SK-N-SH treated with all-trans-retinoic acid at 6 μM for 48 hours (cell line): ENCODE results near the gene SEZ6L.

ENCODE experiments used
- ATAC-seq: fragments of 200-7000 bp; cut with Tn5 transposase; 3 replicates; pipeline ENCODE4 v1.9.1; 2020; ENCODE audit warnings: mild to moderate bottlenecking, moderate library complexity
- ESRRG ChIP-seq: fragments of 250-450 bp; sonication (Bioruptor Pico); IDR thresholded peaks from 2 replicates; pipeline ENCODE4 v1.6.1; 2021; ENCODE audit warnings: mild to moderate bottlenecking
- GLIS3 ChIP-seq: fragments of 250-450 bp; sonication (Bioruptor Pico); IDR thresholded peaks from 2 replicates; pipeline ENCODE4 v1.5.0; 2020; ENCODE audit warnings: mild to moderate bottlenecking, moderate library complexity
- ISL1 ChIP-seq: fragments of 250-450 bp; sonication (Bioruptor Pico); IDR thresholded peaks from 2 replicates; pipeline ENCODE4 v2.1.2; 2022; ENCODE audit warnings: mild to moderate bottlenecking, moderate library complexity
- OSR1 ChIP-seq: fragments of 250-450 bp; sonication (Bioruptor Pico); IDR thresholded peaks from 2 replicates; pipeline ENCODE4 v1.8.0; 2022; ENCODE audit warnings: moderate library complexity, mild to moderate bottlenecking, inconsistent platforms
- RARB ChIP-seq: fragments of 250-450 bp; sonication (Bioruptor Pico); IDR thresholded peaks from 2 replicates; pipeline ENCODE4 v1.8.0; 2021; ENCODE audit warnings: mild to moderate bottlenecking, moderate library complexity
- SNAI2 ChIP-seq: fragments of 250-450 bp; sonication (Bioruptor Pico); IDR thresholded peaks from 2 replicates; pipeline ENCODE4 v1.5.0; 2020; ENCODE audit warnings: mild to moderate bottlenecking, moderate library complexity
- TCF4 ChIP-seq: fragments of 250-450 bp; sonication (Bioruptor Pico); IDR thresholded peaks from 2 replicates; pipeline ENCODE4 v1.8.0; 2021; ENCODE audit warnings: mild to moderate bottlenecking, moderate library complexity, borderline replicate concordance
- TOX ChIP-seq: fragments of 250-450 bp; sonication (Bioruptor Pico); IDR thresholded peaks from 2 replicates; pipeline ENCODE4 v1.8.0; 2021; ENCODE audit warnings: mild to moderate bottlenecking, moderate library complexity, borderline replicate concordance
- ZC3H10 ChIP-seq: fragments of 250-450 bp; sonication (Bioruptor Pico); IDR thresholded peaks from 2 replicates; pipeline ENCODE4 v1.5.1; 2021; ENCODE audit warnings: mild to moderate bottlenecking, moderate library complexity
- ZFP3 ChIP-seq: fragments of 250-450 bp; sonication (Bioruptor Pico); IDR thresholded peaks from 2 replicates; pipeline ENCODE4 v1.5.0; 2020; ENCODE audit warnings: mild to moderate bottlenecking, moderate library complexity
- ZFP30 ChIP-seq: fragments of 450-650 bp; formaldehyde crosslinking; IDR thresholded peaks from 2 replicates; pipeline ENCODE4 v1.5.0; 2022; ENCODE audit warnings: mild to moderate bottlenecking, moderate library complexity
- ZNF565 ChIP-seq: fragments of 450-650 bp; formaldehyde crosslinking; conservative IDR thresholded peaks from 2 replicates; pipeline ENCODE4 v1.5.0; 2020; ENCODE audit warnings: low read depth, mild to moderate bottlenecking, moderate library complexity
- ZNF70 ChIP-seq: fragments of 450-650 bp; formaldehyde crosslinking; IDR thresholded peaks from 2 replicates; pipeline ENCODE4 v1.5.0; 2020; ENCODE audit warnings: mild to moderate bottlenecking, moderate library complexity
- ZNF8 ChIP-seq: fragments of 450-650 bp; formaldehyde crosslinking; IDR thresholded peaks from 2 replicates; pipeline ENCODE4 v1.5.0; 2020; ENCODE audit warnings: mild to moderate bottlenecking, moderate library complexity
- TF ChIP-seq, protein P1 (sequence below): fragments of 250-450 bp; sonication (Bioruptor Pico); IDR thresholded peaks from 2 replicates; pipeline ENCODE4 v1.8.0; 2021; ENCODE audit warnings: low read depth, mild to moderate bottlenecking, moderate library complexity, borderline replicate concordance
- TF ChIP-seq, protein P2 (sequence below): fragments of 250-450 bp; sonication (Bioruptor Pico); IDR thresholded peaks from 2 replicates; pipeline ENCODE4 v1.8.0; 2020; ENCODE audit warnings: mild to moderate bottlenecking, moderate library complexity, borderline replicate concordance
- TF ChIP-seq, protein P3 (sequence below): fragments of 250-450 bp; sonication (Bioruptor Pico); IDR thresholded peaks from 2 replicates; pipeline ENCODE4 v1.5.0; 2020; ENCODE audit warnings: mild to moderate bottlenecking, moderate library complexity
- TF ChIP-seq, protein P4 (sequence below): fragments of 250-450 bp; sonication (Bioruptor Pico); IDR thresholded peaks from 2 replicates; pipeline ENCODE4 v1.5.1; 2021; ENCODE audit warnings: mild to moderate bottlenecking, moderate library complexity
- TF ChIP-seq, protein P5 (sequence below): fragments of 250-450 bp; sonication (Bioruptor Pico); IDR thresholded peaks from 2 replicates; pipeline ENCODE4 v1.5.1; 2020; ENCODE audit warnings: low read depth, mild to moderate bottlenecking, moderate library complexity

Gene SEZ6L

DNA sequence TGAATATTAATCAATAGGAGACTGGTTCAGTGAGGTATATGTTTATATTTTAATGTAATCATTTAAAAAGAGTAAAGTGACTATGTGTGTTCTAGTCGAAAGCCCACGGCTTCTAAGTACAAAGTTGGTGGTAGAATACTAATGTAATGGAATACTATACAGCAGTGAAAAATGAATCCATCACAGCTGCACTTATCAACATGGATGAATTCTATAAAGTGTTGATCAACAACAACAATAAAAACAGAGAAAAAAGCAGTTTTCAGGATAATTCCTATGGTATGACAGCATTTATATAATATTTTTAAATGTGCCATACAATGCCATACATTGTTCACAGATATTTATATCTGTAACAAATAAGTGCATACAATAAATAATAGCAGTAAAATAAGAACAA, 114.1 kb downstream of the SEZ6L start:
- TF ChIP-seq ZFP3 (no peak), ZFP30 (no peak), ZNF565 (CRISPR knock-in tag) (no peak), ISL1 (no peak), OSR1 (CRISPR knock-in tag) (no peak), ESRRG (no peak), TOX (no peak), ZNF8 (CRISPR knock-in tag) (no peak), TCF4 (CRISPR knock-in tag) (no peak), ZNF70 (CRISPR knock-in tag) (no peak), GLIS3 (CRISPR knock-in tag) (no peak), RARB (CRISPR knock-in tag) (no peak), ZC3H10 (CRISPR knock-in tag) (no peak)
- TF ChIP-seq, protein P1, sequence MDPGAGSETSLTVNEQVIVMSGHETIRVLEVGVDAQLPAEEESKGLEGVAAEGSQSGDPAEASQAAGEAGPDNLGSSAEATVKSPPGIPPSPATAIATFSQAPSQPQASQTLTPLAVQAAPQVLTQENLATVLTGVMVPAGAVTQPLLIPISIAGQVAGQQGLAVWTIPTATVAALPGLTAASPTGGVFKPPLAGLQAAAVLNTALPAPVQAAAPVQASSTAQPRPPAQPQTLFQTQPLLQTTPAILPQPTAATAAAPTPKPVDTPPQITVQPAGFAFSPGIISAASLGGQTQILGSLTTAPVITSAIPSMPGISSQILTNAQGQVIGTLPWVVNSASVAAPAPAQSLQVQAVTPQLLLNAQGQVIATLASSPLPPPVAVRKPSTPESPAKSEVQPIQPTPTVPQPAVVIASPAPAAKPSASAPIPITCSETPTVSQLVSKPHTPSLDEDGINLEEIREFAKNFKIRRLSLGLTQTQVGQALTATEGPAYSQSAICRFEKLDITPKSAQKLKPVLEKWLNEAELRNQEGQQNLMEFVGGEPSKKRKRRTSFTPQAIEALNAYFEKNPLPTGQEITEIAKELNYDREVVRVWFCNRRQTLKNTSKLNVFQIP (CRISPR knock-in tag) = no peak
- TF ChIP-seq, protein P2, sequence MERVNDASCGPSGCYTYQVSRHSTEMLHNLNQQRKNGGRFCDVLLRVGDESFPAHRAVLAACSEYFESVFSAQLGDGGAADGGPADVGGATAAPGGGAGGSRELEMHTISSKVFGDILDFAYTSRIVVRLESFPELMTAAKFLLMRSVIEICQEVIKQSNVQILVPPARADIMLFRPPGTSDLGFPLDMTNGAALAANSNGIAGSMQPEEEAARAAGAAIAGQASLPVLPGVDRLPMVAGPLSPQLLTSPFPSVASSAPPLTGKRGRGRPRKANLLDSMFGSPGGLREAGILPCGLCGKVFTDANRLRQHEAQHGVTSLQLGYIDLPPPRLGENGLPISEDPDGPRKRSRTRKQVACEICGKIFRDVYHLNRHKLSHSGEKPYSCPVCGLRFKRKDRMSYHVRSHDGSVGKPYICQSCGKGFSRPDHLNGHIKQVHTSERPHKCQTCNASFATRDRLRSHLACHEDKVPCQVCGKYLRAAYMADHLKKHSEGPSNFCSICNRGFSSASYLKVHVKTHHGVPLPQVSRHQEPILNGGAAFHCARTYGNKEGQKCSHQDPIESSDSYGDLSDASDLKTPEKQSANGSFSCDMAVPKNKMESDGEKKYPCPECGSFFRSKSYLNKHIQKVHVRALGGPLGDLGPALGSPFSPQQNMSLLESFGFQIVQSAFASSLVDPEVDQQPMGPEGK = no peak
- TF ChIP-seq, protein P3, sequence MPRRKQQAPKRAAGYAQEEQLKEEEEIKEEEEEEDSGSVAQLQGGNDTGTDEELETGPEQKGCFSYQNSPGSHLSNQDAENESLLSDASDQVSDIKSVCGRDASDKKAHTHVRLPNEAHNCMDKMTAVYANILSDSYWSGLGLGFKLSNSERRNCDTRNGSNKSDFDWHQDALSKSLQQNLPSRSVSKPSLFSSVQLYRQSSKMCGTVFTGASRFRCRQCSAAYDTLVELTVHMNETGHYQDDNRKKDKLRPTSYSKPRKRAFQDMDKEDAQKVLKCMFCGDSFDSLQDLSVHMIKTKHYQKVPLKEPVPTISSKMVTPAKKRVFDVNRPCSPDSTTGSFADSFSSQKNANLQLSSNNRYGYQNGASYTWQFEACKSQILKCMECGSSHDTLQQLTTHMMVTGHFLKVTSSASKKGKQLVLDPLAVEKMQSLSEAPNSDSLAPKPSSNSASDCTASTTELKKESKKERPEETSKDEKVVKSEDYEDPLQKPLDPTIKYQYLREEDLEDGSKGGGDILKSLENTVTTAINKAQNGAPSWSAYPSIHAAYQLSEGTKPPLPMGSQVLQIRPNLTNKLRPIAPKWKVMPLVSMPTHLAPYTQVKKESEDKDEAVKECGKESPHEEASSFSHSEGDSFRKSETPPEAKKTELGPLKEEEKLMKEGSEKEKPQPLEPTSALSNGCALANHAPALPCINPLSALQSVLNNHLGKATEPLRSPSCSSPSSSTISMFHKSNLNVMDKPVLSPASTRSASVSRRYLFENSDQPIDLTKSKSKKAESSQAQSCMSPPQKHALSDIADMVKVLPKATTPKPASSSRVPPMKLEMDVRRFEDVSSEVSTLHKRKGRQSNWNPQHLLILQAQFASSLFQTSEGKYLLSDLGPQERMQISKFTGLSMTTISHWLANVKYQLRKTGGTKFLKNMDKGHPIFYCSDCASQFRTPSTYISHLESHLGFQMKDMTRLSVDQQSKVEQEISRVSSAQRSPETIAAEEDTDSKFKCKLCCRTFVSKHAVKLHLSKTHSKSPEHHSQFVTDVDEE (CRISPR knock-in tag) = no peak
- TF ChIP-seq, protein P4, sequence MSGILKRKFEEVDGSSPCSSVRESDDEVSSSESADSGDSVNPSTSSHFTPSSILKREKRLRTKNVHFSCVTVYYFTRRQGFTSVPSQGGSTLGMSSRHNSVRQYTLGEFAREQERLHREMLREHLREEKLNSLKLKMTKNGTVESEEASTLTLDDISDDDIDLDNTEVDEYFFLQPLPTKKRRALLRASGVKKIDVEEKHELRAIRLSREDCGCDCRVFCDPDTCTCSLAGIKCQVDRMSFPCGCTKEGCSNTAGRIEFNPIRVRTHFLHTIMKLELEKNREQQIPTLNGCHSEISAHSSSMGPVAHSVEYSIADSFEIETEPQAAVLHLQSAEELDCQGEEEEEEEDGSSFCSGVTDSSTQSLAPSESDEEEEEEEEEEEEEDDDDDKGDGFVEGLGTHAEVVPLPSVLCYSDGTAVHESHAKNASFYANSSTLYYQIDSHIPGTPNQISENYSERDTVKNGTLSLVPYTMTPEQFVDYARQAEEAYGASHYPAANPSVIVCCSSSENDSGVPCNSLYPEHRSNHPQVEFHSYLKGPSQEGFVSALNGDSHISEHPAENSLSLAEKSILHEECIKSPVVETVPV = no peak
- ATAC-seq = no peak

DNA sequence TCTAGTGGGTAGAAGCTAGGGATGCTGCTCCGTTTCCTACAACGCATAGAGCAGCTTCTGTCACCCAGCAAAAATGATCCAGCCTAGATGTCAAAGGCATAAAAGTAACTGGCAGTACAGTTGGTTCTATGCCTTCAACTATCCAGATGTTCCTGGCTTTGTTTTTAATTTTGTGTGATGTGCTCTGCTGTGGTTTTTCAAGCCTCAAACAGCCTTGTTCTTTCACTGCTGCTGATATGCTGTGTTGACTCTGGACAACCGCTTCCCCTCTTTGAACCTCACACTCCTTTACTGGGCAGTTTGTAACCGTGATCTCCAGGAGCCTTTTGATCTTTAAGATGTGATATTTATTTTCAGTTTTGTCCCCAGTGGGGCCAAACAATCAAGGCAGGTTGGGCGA, 116.4 kb downstream of the SEZ6L start:
- no peak for TF ChIP-seq TOX
- TF ChIP-seq, protein P3 (CRISPR knock-in tag) = no peak
- TF ChIP-seq, protein P4 = no peak
- TF ChIP-seq, all 23 proteins: peak for 0
- no peak for ATAC-seq

DNA sequence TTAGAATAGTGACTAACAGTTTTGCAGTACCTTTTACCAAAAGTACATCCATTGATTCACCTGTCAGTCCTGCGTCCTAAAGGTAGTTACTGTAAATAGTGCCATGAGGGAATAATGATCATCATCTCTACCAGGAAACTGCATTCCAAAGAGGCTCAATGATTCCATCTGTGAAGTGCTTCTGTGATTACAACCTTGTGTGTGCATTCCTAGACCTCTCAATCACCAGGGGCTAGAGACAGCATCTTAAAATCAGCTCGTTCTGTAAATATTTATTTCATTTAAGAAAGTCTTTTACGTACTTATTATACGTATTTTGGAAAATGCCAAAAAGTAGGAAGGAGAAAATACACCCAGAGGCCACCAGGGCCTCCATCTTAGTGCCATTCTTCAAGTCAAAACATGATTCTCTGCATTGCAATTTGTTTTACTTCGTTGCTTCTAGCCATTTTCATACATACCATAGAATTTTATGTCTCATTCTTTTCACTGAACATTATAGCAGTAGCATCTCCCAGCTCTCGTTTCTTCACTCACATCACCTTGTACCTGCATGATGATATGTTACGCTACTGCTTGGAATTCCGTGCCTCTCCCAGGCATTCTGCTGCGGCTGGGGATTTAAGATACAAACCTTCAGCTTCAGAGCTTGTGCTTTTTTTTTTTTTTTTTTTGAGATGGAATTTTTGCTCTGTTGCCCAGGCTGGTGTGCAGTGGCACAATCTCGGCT, 117.0 kb downstream of the SEZ6L start:
- ATAC-seq = no peak

More for the DNA sequence above, 117.0 kb downstream of the SEZ6L start:
- no peak for TF ChIP-seq ZFP3
- TF ChIP-seq OSR1 (CRISPR knock-in tag) = no peak
- TF ChIP-seq TCF4 (CRISPR knock-in tag) = no peak
- TF ChIP-seq, protein P1 (CRISPR knock-in tag) = no peak
- no peak for TF ChIP-seq ZC3H10 (CRISPR knock-in tag)
- TF ChIP-seq, protein P5, sequence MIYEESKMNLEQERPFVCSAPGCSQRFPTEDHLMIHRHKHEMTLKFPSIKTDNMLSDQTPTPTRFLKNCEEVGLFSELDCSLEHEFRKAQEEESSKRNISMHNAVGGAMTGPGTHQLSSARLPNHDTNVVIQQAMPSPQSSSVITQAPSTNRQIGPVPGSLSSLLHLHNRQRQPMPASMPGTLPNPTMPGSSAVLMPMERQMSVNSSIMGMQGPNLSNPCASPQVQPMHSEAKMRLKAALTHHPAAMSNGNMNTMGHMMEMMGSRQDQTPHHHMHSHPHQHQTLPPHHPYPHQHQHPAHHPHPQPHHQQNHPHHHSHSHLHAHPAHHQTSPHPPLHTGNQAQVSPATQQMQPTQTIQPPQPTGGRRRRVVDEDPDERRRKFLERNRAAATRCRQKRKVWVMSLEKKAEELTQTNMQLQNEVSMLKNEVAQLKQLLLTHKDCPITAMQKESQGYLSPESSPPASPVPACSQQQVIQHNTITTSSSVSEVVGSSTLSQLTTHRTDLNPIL (CRISPR knock-in tag) = no peak
- TF ChIP-seq SNAI2 (CRISPR knock-in tag) = no peak
